Measurements from ENCODE around the gene SLC17A7.
"Not testable (repeated sequence)": the region's sequence is repeated elsewhere in the genome, so short reads cannot be mapped to it uniquely, and the experiment has no call there.

The SLC17A7 gene

GRCh38 chr19:49444100-49444700, 2.9 kb upstream of the SLC17A7 start:
- DNase-seq (ENCODE audit: low spot score), result not testable (repeated sequence)

GRCh38 chr19:49443366-49444099, 2.2 kb upstream of the SLC17A7 start:
- DNase-seq (ENCODE audit: low spot score), result peak; percentile 81

GRCh38 chr19:49442771-49443365, 1.5 kb upstream of the SLC17A7 start:
- DNase-seq (ENCODE audit: low spot score), result peak; percentile 96

GRCh38 chr19:49442354-49442753, 1.0 kb upstream of the SLC17A7 start:
- no peak for DNase-seq (ENCODE audit: low spot score)

GRCh38 chr19:49441960-49442350, 628 bp upstream of the SLC17A7 start:
- DNase-seq (ENCODE audit: low spot score), result no peak

- DNase-seq (ENCODE audit: low spot score), result no peak
These were observed 703 bp downstream of the SLC17A7 start for GRCh38 chr19:49440439-49441209.

- no peak for DNase-seq (ENCODE audit: low spot score)
These were observed 1.5 kb downstream of the SLC17A7 start for GRCh38 chr19:49439836-49440235.

- no peak for DNase-seq (ENCODE audit: low spot score)
These were observed 3.1 kb downstream of the SLC17A7 start for GRCh38 chr19:49438261-49438660.

- no peak for DNase-seq (ENCODE audit: low spot score)
These were observed 4.1 kb downstream of the SLC17A7 start for GRCh38 chr19:49437231-49437630.

GRCh38 chr19:49436381-49437017, 4.8 kb downstream of the SLC17A7 start:
- DNase-seq (ENCODE audit: low spot score), result no peak

GRCh38 chr19:49435670-49436069, 5.7 kb downstream of the SLC17A7 start:
- DNase-seq (ENCODE audit: low spot score), result no peak

GRCh38 chr19:49434907-49435583, 6.3 kb downstream of the SLC17A7 start:
- no peak for DNase-seq (ENCODE audit: low spot score)

GRCh38 chr19:49433240-49433901, 8.0 kb downstream of the SLC17A7 start:
- no peak for DNase-seq (ENCODE audit: low spot score)

GRCh38 chr19:49432141-49433073, 8.9 kb downstream of the SLC17A7 start:
- DNase-seq (ENCODE audit: low spot score), result no peak

- no peak for DNase-seq (ENCODE audit: low spot score)
These were observed 10.0 kb downstream of the SLC17A7 start for GRCh38 chr19:49431330-49431749.

- DNase-seq (ENCODE audit: low spot score), result no peak
These were observed 10.5 kb downstream of the SLC17A7 start for GRCh38 chr19:49430678-49431329.

- no peak for DNase-seq (ENCODE audit: low spot score)
These were observed 11.1 kb downstream of the SLC17A7 start for GRCh38 chr19:49430172-49430677.

- DNase-seq (ENCODE audit: low spot score), result no peak
These were observed 12.5 kb downstream of the SLC17A7 start for GRCh38 chr19:49428547-49429451.
